ENCODE measurements around the gene U2SURP.
"Not testable (repeated sequence)": the region's sequence is repeated elsewhere in the genome, so short reads cannot be mapped to it uniquely, and the experiment has no call there.

The U2SURP gene

GRCh38 chr3:143067201-143067600, 65.8 kb downstream of the U2SURP start:
- TF ChIP-seq, protein P1, sequence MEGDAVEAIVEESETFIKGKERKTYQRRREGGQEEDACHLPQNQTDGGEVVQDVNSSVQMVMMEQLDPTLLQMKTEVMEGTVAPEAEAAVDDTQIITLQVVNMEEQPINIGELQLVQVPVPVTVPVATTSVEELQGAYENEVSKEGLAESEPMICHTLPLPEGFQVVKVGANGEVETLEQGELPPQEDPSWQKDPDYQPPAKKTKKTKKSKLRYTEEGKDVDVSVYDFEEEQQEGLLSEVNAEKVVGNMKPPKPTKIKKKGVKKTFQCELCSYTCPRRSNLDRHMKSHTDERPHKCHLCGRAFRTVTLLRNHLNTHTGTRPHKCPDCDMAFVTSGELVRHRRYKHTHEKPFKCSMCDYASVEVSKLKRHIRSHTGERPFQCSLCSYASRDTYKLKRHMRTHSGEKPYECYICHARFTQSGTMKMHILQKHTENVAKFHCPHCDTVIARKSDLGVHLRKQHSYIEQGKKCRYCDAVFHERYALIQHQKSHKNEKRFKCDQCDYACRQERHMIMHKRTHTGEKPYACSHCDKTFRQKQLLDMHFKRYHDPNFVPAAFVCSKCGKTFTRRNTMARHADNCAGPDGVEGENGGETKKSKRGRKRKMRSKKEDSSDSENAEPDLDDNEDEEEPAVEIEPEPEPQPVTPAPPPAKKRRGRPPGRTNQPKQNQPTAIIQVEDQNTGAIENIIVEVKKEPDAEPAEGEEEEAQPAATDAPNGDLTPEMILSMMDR (IDR thresholded peaks at IDR 0.05; ENCODE audit: control insufficient read depth, extremely low read depth, insufficient read depth): no peak
- no peak overlapping the region for H3K4me3 ChIP-seq (ENCODE audit: low read depth, low read length)
- no peak for DNase-seq (ENCODE audit: low read depth)

- no peak overlapping the region for H3K4me3 ChIP-seq (ENCODE audit: low read depth, low read length)
- TF ChIP-seq, protein P1 (IDR thresholded peaks at IDR 0.05; ENCODE audit: control insufficient read depth, extremely low read depth, insufficient read depth): no peak
- DNase-seq (ENCODE audit: low read depth): no peak
Observed at GRCh38 chr3:143068059-143068458, 66.7 kb downstream of the U2SURP start.

DNA sequence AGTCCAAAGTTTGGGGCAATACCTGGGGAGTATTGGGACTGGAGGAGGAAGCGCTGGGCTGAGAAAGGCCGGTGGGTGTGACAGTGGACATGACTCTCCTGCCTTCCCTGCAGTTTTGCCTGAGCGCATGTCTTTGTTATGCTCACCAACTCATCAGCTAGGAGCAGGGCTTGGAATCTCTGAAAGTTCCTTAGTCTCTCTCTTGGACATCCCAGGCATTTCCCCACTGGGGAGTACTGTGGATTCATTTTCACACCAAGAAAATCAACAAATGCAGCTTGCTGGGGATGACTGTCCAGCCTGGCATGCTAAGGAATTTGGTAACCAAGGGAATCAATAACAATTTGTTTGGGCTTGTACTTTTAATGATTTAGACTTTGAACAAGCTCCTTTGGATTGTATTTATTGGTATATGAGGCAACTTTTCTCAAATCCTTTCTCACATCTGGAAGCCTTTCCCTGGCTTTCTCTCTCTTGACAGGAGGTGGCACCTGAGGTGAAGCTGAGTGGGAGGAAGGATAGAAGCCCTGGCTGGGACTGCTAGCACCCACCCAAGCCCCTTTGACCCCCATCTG, 69.7 kb downstream of the U2SURP start:
- TF ChIP-seq, protein P1 (IDR thresholded peaks at IDR 0.05; ENCODE audit: control insufficient read depth, extremely low read depth, insufficient read depth): no peak
- DNase-seq (ENCODE audit: low read depth): no peak
- H3K4me3 ChIP-seq (ENCODE audit: low read depth, low read length): no peak overlapping the region

- TF ChIP-seq, protein P1 (IDR thresholded peaks at IDR 0.05; ENCODE audit: control insufficient read depth, extremely low read depth, insufficient read depth): no peak
- no peak for DNase-seq (ENCODE audit: low read depth)
- H3K4me3 ChIP-seq (ENCODE audit: low read depth, low read length): no peak overlapping the region
Observed at GRCh38 chr3:143071776-143072175, 70.4 kb downstream of the U2SURP start.

- H3K4me3 ChIP-seq (ENCODE audit: low read depth, low read length); DNase-seq (ENCODE audit: low read depth): not testable (repeated sequence)
Observed at GRCh38 chr3:143072298-143073020, 71.1 kb downstream of the U2SURP start.

- not testable (repeated sequence) for H3K4me3 ChIP-seq (ENCODE audit: low read depth, low read length); DNase-seq (ENCODE audit: low read depth)
Observed at GRCh38 chr3:143073541-143073940, 72.2 kb downstream of the U2SURP start.

GRCh38 chr3:143073983-143074382, 72.6 kb downstream of the U2SURP start:
- DNase-seq (ENCODE audit: low read depth); H3K4me3 ChIP-seq (ENCODE audit: low read depth, low read length): not testable (repeated sequence)

- no peak overlapping the region for H3K4me3 ChIP-seq (ENCODE audit: low read depth, low read length)
- TF ChIP-seq, protein P1 (IDR thresholded peaks at IDR 0.05; ENCODE audit: control insufficient read depth, extremely low read depth, insufficient read depth): no peak
- DNase-seq (ENCODE audit: low read depth): no peak
Observed at GRCh38 chr3:143078883-143079282, 77.5 kb downstream of the U2SURP start.

All from LNCaP clone FGC (cell line).